Bronchus fibroblast of lung (primary cell): Measurements from ENCODE around the gene BCAS2. TPM values are rescaled to one million over a fixed set of nuclear protein-coding genes. Genes with fewer than 3 reads are reported as not detected.

ENCODE experiments used
- total RNA-seq: library from RNA; depleted of rRNA; stranded (reverse); fragments of >200 nt; gene quantifications from 2 replicates; pipeline ENCODE4 v1.2.3, GENCODE V29; 2015

BCAS2 gene
- total RNA-seq, result 37.2 and 39.7 TPM in 2 replicates

DNA sequence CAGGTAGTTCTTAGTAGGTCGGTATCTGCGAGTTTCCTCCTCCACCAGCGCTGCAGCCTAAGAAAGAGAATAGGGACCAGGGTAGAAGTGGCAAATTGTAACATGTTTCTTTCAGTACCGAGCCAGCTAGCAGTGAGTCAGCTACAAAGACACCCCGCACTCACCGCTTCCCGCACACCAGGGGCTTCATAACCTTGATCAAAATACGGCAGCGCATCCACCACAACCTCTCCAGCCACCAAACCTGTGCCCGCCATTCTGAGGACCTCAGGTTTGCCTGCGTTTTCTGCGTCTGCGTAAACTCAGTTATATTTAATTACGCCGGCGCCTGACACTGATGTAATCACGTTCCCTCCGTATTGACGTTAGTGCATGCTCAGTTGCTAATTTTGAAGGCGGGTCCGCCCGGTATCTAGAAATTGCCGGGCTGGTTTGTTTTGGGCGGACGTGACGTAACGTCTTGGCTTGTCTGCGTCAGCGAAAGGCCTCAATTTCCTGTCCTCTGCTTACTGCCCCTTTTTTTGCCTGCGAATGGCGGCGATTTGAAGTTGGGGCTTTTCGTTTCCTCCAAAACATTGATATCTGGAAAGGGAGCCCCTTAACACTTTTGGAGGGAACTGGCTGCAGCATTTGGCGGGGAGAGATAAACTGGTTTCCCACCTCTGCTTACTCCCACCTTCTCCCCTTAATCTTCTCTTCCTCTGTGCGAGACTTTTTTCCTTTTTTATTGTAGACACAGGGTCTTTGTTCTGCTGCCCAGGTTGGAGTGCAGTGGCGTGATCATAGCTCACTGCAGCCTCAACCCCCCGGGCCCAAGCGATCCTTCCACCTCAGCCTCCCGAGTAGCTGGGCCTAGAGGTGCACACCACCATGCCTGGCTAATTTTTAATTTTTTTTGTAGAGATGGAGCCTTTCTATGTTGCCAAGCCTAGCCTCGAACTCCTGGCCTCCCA lies at the start of gene BCAS2:
Gene BCAS2, minus strand, starts transcription at position 281 of the 953 bp plus-strand sequence. Its CDS starts 24 bp downstream, at position 257.

Other genes starting within 250 kb of the BCAS2 start
- gene TRIM33, start 70.4 kb downstream of the BCAS2 start, total RNA-seq, result 8.6 and 11.1 TPM in 2 replicates
- gene DENND2C, start 88.4 kb upstream of the BCAS2 start, total RNA-seq, result 0.84 and 0.89 TPM in 2 replicates
- not detected in 2 replicates for gene AMPD1, start 113.9 kb upstream of the BCAS2 start, total RNA-seq
- 57.1 and 71.3 TPM in 2 replicates for gene NRAS, start 135.2 kb upstream of the BCAS2 start, total RNA-seq
- 404 and 540 TPM in 2 replicates for gene CSDE1, start 176.4 kb upstream of the BCAS2 start, total RNA-seq
- gene SIKE1, start 199.1 kb upstream of the BCAS2 start, total RNA-seq, result 37.2 and 65.9 TPM in 2 replicates